Embryonic facial prominence (tissue), 1 donor: ENCODE measurements around the gene NCOA7.

ENCODE experiments used
- DNase-seq: peaks from one replicate; pipeline ENCODE4 v3.0.0-alpha.2; 2016; ENCODE audit errors: extremely low spot score

The NCOA7 gene, protein sequence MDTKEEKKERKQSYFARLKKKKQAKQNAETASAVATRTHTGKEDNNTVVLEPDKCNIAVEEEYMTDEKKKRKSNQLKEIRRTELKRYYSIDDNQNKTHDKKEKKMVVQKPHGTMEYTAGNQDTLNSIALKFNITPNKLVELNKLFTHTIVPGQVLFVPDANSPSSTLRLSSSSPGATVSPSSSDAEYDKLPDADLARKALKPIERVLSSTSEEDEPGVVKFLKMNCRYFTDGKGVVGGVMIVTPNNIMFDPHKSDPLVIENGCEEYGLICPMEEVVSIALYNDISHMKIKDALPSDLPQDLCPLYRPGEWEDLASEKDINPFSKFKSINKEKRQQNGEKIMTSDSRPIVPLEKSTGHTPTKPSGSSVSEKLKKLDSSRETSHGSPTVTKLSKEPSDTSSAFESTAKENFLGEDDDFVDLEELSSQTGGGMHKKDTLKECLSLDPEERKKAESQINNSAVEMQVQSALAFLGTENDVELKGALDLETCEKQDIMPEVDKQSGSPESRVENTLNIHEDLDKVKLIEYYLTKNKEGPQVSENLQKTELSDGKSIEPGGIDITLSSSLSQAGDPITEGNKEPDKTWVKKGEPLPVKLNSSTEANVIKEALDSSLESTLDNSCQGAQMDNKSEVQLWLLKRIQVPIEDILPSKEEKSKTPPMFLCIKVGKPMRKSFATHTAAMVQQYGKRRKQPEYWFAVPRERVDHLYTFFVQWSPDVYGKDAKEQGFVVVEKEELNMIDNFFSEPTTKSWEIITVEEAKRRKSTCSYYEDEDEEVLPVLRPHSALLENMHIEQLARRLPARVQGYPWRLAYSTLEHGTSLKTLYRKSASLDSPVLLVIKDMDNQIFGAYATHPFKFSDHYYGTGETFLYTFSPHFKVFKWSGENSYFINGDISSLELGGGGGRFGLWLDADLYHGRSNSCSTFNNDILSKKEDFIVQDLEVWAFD

DNA sequence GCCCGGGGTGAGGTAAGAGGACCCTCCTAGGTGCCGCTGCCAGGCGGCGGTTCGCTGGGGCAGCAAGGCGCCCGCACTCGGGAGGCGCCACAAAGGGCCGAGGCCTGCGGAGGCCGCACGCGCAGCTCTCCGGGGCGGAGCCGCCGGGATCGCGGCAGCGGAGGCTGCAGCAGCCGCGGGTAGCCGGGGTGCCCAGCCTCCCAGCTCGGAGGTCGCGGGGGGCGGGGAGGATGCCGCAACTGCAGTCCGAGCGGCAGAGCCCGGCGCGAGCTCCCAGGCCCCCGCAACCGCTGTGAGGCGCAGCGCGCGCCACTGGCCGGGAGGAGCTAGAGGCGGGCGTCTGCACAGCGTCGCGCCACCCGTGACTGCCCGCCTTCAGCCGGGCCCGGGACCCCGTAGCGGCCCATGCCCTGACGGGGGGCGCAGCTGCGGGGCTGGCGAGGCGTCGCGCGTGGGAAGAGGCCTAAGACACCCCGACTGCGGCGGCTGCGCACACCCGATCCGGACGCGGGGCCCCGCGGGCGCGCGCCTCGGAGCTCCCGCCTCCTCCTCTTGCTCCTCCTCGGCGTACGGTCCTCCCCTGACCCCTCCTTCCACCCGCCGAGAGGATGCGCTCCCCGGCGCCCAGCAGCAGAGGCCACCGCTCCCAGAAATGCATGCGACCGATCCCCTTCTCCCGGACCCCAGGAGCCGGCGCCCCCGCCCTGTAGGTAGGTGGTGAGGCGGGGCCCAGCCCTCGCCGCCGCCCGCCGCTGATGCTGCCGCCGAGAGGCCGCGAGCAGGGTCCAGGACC is at the start of gene NCOA7:
NCOA7 (plus strand) TSS at position 603 of the 793 bp plus-strand sequence. CDS start 24,395 bp downstream, outside the sequence.
- DNase-seq, result peak; percentile 73

DNA sequence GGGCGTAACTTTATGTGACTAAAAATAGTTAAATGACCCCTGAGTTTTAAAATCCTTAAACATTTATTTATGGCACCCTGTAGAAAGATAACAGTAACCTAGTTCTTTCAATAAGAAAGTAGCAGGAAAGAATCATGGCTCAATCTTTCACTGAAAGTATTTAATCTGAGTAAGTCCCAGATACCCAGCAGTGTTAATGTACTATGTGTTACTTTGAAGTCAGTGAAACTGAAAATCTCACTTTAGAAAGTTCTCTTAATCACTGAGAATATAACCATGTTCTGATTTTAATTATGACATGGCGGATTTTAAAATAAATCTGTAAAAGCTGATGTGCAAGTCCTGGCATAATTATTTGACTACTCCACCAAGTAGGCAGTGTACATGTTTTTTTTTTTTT is 49.4 kb upstream of the NCOA7 start:
- no peak for DNase-seq

DNA sequence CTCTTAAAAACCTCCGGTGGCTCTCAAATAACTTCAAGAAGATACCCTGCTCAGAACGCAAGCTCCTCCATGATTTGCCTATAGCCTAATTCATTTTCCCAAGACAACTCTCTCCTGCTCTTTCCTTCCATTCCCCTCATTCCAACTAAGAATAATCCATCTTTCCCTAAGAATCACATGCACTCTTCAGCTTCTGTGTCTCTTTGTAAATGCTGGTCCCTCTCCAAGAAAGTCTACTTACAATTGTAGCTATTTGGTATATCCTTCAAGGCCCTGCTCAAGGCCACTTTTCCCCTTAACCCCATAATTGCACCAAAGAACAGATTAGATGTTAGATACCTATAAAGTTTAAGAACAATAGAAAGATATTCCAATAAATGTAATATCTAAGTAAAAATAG is 48.7 kb upstream of the NCOA7 start:
- no peak for DNase-seq

DNA sequence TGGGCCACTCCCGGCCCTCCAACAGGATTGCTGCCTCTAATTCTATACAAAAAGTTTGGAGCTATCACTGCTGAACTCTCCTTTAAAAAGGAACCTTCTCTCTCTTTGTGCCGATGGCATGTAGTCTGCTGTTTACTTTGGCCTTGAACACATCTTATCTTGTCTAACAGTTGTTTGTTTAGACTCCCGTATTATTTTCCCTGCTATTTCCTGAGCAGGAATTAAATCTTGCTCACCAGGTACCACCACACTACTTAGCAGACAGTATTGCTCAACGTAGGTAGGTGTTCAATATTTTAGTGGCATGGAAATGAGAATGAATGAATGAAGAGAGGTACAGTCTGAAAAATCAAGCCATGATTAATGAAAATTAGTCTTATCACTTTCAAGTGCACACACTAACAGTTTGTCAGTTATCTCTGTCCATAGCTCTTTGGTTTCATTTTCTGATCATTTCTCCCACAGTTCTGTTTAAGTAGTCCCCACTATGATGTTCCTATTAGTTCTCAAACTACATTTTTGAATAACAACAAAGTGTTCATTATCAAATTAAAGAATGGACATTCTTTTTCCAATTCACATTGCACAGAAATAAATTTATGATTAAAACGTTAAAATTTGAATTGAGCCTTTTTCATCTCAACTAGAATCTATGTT is 48.2 kb upstream of the NCOA7 start:
- DNase-seq, result no peak

DNA sequence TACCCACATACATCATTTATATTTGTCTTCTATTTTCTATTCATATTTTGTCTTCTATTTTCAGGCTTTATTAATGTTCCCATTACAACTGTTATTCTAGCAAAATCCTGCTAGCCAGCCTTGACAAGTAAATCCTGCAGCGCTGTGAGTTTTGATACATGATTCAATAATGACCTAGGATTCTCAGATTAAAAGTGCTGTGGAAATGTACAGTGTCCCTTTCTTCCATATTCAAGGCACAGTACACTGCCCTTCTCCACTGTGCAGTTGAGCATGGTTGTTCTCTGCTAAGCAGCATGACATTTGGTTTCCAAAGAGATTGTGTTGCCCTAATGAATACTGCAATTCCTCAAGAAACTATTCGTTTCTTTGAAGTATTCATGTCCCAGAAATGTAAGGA is 47.2 kb upstream of the NCOA7 start:
- DNase-seq, result no peak

DNA sequence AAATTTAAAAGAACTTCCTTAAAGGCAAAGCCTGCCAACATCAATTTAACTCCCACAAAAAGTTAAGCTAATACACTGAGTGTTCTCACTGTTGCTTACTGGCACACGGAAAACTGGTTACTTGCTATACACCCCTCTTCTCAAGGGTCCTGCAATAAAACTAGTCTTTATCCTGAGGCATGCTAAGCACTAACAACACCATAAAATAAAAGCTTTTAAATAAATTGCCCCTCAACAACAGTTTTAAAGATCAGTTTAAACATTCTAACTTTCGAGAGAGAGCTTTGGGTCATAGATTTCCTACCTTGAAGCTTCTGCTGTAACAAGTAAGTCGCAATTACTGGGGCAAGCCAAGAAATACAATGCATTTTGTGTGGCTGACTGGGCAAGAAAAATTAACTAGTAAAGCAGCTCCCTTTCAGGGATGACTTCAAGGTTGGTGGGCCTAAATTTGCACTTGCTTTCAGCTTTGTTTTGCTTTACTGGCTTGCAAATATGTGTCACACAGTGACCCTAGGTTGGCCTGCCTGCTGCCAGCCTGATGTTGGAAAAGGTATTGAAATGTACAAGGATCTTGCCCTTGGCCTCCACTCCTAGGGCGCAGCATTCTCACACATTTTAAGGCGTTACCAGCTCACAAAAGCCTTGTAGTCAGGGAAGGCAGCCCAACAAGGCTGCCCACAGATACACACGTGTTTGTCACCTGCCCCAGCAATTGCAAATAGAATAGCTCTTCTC is 45.3 kb upstream of the NCOA7 start:
- DNase-seq, result no peak

DNA sequence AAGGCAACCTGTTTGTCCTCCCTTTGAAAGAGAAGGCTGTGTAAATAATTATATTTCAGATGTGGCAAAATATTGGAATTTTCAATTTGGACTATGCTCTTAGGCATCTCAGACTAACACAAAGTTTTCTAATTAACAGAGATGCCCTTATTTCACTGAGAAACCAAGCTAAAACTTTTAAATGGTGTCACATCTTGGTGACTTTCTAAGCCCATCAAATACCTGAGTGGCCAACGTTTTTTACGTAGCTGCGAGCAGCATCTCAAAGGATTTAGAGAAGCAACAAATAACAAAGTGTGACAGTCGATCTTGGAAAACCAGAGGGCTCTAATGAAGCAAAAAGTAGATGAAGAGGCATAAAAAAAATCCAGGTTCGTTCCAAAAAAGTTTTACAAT is 44.7 kb upstream of the NCOA7 start:
- no peak for DNase-seq

DNA sequence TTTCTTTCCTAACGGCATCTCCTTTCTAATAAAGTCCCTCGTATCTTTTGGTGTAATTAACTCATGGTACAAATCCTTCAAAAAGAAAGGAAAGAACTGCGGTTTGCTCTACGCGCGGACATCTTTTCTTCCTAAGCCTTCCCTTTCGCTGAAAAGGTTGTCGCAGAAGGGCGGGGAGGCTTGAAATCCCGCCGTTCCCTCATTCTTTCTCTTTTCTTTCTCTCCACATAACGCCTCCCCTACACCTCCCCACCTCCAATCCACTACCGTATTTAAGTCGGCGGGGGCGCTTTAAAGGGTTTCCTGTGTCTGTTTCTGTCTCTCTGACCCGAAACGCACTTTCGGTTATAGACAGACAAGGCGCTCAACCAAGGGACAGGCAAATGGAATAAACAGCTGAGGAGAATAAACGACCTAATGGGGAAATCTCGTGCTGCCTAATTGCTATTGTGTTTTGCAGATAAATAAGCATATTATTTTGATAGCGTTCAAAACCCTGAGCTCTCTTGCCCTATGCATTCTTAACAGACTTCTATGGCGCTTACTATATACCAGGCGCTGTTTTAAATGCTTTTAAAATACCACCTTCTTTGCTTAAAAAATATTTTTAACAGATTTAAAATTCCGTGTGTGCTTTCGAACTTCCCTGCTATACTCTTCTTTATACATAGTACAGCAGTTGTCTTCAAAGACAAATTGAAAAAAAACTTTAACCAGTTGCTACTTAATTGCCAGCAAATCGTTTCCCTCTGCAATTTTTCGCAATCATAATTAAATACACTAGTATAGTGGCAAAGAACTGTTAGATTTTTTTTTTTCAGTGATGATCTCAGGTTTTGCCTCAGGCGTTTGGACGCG is 43.8 kb upstream of the NCOA7 start:
- no peak for DNase-seq

DNA sequence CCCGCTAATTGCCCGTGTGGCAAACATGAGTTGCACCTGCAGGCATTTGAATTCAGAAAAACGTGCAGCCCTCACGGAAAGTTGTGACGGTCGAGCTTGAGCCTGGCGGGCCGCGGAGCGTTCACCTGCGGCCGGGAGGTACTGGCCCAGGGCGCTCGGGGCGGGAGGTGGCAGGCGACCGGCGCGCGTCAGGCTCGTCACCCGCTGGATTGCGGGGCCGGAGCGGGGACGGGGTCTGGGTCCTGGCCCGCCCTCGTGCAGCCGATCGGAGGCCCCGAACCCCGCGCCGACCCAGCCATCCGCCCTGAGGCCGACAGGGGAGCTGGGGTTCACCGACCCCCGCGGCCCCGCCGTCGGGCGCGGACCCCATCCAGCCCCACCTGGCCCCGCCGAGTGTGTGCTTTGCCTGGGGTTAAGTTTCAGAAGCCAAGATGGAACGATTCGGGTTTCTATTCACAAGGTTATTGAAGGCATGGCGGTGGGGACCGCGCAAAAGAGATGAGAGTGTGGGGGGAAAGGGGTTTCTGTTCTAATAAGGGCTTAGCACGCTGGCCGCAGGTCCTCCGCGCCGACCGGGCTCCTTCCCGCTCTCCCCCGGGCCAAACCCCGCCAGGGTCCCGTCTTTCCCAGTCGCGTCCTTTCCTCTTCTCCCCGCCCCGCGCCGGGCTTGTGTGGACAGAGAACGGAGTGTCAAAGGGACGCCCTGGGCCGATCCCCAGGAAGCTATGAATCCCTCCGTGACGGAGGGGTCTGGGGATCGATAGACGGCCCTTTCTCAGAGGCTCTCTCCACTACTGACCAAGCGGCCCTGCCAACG is 43.0 kb upstream of the NCOA7 start:
- no peak for DNase-seq

DNA sequence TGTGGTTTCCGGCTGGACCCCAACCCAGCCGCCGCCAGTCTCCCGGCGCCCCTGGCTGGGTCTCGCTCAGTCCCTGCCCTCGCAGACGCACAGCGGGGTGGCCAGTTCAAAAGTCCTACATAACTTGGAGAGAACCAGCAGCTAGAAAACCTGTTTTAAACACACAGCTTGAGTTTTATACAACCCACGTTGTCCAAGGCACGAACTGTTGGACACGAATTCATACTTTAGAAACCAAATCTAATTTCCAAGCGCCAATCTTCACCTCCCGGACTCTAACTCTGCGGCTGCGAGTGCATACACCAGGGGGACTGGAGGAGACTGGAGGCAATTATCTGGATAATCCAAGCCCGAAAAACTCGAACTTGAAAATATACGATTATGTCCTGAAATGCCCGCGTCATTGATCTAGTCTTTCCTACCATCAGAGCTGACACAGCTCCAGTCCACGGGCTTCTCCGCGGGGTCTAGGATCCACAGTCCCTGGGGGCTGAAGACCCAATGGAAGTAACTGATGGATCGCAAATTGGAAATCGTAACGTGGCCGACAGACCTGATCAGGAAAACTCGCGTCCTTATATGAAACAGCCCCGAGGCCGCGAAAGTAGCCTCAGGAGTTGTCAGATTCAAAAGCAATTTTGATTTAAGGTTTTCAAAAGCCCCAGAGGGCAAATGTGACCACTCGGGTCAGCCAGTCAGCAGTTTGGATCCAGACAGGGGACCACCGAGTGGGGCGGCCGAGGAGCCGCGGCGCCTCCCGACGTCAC is 42.2 kb upstream of the NCOA7 start:
- no peak for DNase-seq

DNA sequence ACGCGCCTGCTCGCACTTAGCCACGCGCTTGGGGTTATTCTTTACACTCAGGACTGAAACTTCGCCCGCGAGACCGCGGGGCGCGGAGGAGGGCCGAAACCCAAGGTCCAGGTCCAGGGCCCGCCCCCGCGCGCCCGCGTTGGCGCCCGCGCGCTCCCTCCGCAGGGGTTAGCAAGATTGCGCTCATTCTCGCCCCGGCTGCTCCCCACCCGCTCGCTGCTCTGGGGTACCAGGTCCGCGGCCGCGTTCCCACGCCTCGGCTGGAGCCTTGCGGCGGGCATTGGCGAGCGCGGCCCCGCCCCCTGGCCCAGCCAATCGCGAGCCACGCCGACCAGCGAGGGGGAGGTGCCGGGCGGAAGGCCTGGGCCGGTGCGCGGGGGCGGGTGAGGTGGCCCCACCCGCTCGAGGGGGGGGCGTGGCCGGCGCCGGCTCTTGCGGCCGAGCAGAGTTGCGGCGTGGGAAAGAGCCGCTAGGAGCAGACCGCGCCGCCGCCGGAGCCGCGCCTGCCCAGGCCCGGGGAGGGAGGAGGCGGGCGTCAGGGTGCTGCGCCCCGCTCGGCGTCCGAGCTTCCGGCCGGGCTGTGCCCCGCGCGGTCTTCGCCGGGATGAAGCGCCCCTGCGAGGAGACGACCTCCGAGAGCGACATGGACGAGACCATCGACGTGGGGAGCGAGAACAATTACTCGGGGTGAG is 41.4 kb upstream of the NCOA7 start, which contains the start of gene HEY2:
HEY2 (plus strand) TSS at position 460 of the 692 bp plus-strand sequence; CDS start at position 605, 145 bp downstream.
- DNase-seq, result peak; percentile 69

DNA sequence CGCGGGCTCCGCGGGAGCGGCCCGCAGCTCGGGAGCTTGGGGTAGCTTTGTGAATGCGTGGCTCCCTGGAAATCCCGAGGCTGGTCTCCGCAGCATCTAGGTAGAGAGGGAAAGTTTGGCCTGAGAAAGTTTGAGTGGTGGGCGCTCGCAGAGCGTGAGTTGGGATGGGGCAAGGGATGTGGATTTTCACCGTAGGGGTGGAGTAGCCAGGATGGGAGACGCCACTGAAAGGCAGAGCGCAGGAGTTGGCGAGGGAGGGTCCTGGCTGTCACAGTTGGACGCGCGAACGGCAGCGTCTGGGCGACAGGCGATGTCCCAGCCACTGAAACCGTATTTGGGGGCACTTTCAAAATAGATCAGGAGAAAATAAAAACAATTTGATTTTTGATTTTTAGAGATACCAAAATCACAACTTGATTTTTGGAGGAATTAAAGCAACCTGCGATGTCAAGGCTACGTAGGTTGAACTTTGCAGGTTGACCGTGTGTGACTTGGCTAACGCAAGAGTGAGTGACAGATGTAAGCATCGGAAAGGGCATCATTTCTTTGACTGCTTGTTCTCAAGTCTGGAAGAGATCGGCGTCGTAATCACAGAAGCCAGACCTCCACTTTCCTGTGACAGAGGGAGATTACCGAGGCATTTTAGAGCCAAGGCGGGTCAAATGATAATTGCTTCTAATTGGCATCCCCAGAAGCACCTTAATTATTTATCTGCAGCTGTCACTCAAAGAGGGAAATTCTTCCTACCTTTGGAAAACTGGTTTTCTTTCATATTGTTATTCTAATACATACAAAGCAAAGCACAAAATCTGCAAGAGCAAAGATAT is 40.7 kb upstream of the NCOA7 start:
- DNase-seq, result no peak

DNA sequence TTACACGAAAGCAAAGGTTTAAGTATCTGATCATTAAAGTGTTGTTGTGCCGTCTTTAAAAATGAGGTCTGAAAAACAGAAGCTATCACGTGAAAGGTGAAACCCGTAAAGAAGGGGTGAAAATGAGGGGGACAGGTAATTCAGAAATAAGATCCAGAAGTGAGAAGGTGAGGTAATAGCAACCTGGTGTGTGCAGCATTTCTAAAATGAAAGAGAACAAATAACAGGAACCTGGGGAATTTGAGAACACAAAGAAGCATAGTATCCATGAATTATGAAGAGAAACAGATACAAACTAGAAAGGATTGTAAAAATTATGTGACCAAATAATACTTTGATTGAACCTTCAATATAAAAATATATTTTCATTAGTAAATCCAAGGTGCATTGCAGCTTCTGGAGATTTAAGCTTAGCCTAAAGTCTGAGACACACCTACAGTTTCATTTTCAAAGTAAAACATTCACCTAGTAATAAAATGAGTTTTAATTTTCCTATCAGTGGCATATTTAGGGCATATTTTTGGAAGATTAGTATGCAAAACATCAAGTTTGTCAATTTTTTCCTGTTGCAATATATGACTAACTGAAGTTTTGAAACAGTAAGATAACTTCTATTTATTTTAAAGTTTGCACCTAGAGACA is 39.9 kb upstream of the NCOA7 start:
- DNase-seq, result no peak

DNA sequence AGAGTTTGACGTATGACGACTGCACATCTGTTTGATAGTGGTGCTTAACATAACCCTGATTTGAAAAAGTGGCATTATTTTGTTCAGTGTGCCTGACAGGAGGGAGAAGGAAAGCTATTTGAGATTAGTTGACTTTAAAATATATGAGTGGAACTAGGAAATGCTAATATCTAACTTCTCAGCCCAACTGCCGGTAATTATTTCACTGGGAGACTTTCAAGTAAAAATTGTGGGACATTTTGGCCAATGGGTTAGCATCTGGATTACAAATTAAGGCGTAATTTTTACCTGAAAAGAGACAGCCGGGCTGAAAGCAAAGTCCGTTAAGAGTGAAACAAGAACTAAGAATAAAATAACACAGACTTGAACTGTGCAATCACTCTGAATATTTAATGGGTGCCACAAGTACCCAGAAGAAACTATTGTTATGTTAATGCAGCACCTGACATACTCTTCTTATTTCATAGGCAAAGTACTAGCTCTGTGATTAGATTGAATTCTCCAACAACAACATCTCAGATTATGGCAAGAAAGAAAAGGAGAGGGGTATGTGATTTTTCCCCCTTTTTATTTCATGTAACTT is 39.3 kb upstream of the NCOA7 start:
- no peak for DNase-seq

DNA sequence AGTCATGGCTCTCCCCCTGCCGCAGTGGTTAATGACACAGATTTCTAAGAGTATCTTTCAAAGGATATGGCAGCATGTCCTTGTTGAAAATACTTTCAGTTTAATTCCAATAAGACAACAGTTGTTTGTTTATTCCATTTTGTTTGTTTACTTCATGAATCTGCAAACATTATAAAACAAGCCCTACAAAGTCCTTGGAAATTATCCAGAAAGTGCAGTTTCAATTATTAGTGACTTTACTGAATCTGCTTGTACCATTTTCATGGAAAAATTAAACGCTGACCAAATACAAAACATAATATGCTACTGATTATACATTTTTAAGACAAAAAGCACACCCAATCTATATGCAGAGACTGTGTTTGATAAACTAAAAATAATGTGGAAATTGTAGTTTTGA is 38.0 kb upstream of the NCOA7 start:
- no peak for DNase-seq
